Fibroblast of the aortic adventitia (primary cell): ENCODE data around the gene RTN1. TPM values are rescaled to one million over a fixed set of nuclear protein-coding genes. Genes with fewer than 3 reads are reported as not detected.

Experiments used
- DNase-seq: peaks from one replicate; pipeline ENCODE4 v3.0.0-alpha.2; 2010; ENCODE audit warnings: low read depth
- H3K4me3 ChIP-seq: 2 replicates; pipeline ENCODE4 v1.5.1; 2011; ENCODE audit warnings: low read depth, mild to moderate bottlenecking, control low read depth, low read length, moderate library complexity
- CTCF ChIP-seq: IDR thresholded peaks from 2 replicates; pipeline ENCODE4 v1.5.1; 2011; ENCODE audit warnings: mild to moderate bottlenecking, low read length, control low read depth, inconsistent platforms; ENCODE audit not compliant: insufficient read depth
- total RNA-seq: library from RNA; depleted of rRNA; stranded (reverse); fragments of >200 nt; gene quantifications from 2 replicates; pipeline ENCODE4 v1.2.3, GENCODE V29; 2012; ENCODE audit warnings: low replicate concordance

RTN1 gene
- total RNA-seq, 1 donor: 0.27 TPM

- DNase-seq: no peak
- no peak overlapping the region for H3K4me3 ChIP-seq
- no peak for TF ChIP-seq CTCF
Measured at GRCh38 chr14:59711080-59711479, 159.5 kb downstream of the RTN1 start.

- TF ChIP-seq CTCF: peak; percentile 24
- DNase-seq: peak; percentile 43
- no peak overlapping the region for H3K4me3 ChIP-seq
Measured at GRCh38 chr14:59707778-59708561, 162.6 kb downstream of the RTN1 start.

GRCh38 chr14:59705866-59706265 lies 164.7 kb downstream of the RTN1 start:
- no peak overlapping the region for H3K4me3 ChIP-seq
- no peak for DNase-seq
- no peak for TF ChIP-seq CTCF

GRCh38 chr14:59705245-59705644 lies 165.3 kb downstream of the RTN1 start:
- no peak for DNase-seq
- H3K4me3 ChIP-seq: no peak overlapping the region
- no peak for TF ChIP-seq CTCF

GRCh38 chr14:59704054-59704645 lies 166.4 kb downstream of the RTN1 start:
- no peak for TF ChIP-seq CTCF
- no peak for DNase-seq
- no peak overlapping the region for H3K4me3 ChIP-seq

- H3K4me3 ChIP-seq: no peak overlapping the region
- TF ChIP-seq CTCF: no peak
- no peak for DNase-seq
Measured at GRCh38 chr14:59699442-59699841, 171.1 kb downstream of the RTN1 start.
